ENCODE data around the gene SHBG. TPM values are rescaled to one million over a fixed set of nuclear protein-coding genes. Genes with fewer than 3 reads are reported as not detected.

Gene SHBG
- total RNA-seq, 1 experiment from 2014 or later = not detected

GRCh38 chr17:7626307-7626706 lies 3.6 kb upstream of the SHBG start:
- H3K27ac ChIP-seq (ENCODE audit: low read depth, low read length) = no peak overlapping the region
- H3K36me3 ChIP-seq (ENCODE audit: control insufficient read depth in 1 of 2, insufficient read depth in 2 of 2, low read length in 2 of 2) = no peaks in the 10 kb centered on the region
- no peaks in the 10 kb centered on the region for H4K20me1 ChIP-seq (ENCODE audit: insufficient read depth)
- TF ChIP-seq JUND (IDR thresholded peaks at IDR 0.05) (no peak), MAX (IDR thresholded peaks at IDR 0.05) (no peak), ATF3 (IDR thresholded peaks at IDR 0.05) (no peak), ELF1 (IDR thresholded peaks at IDR 0.05; ENCODE audit: borderline replicate concordance, low read depth) (no peak), ZNF274 (IDR thresholded peaks at IDR 0.05; ENCODE audit: low read depth, low read length) (no peak), YY1 (IDR thresholded peaks at IDR 0.05; ENCODE audit: extremely low read depth, insufficient replicate concordance, low read depth, low read length) (no peak), ZFX (IDR thresholded peaks at IDR 0.05) (no peak), CBX3 (IDR thresholded peaks at IDR 0.05; ENCODE audit: low read depth) (no peak), POLR2A (IDR thresholded peaks at IDR 0.05; ENCODE audit: borderline replicate concordance, extremely low read depth, insufficient read depth, insufficient read length) (no peak), CTCF (IDR thresholded peaks at IDR 0.05 in 2 of 3, conservative IDR thresholded peaks at IDR 0.05 in 1 of 3; ENCODE audit: borderline replicate concordance in 1 of 3, insufficient read depth in 1 of 3, low read depth in 2 of 3, low read length in 2 of 3) (no peak), CEBPB (IDR thresholded peaks at IDR 0.05; ENCODE audit: low read depth) (no peak), EZH2phosphoT487 (IDR thresholded peaks at IDR 0.05; ENCODE audit: borderline replicate concordance) (no peak), SP1 (IDR thresholded peaks at IDR 0.05; ENCODE audit: low read depth) (no peak), EZH2 (IDR thresholded peaks at IDR 0.05) (no peak), RAD21 (IDR thresholded peaks at IDR 0.05; ENCODE audit: low read depth) (no peak), POLR2AphosphoS5 (IDR thresholded peaks at IDR 0.05; ENCODE audit: low read depth, low read length) (no peak), SRF (IDR thresholded peaks at IDR 0.05; ENCODE audit: low read depth) (no peak), ZBTB33 (IDR thresholded peaks at IDR 0.05; ENCODE audit: extremely low read depth, insufficient replicate concordance, low read length) (no peak)
- TF ChIP-seq, protein P1, sequence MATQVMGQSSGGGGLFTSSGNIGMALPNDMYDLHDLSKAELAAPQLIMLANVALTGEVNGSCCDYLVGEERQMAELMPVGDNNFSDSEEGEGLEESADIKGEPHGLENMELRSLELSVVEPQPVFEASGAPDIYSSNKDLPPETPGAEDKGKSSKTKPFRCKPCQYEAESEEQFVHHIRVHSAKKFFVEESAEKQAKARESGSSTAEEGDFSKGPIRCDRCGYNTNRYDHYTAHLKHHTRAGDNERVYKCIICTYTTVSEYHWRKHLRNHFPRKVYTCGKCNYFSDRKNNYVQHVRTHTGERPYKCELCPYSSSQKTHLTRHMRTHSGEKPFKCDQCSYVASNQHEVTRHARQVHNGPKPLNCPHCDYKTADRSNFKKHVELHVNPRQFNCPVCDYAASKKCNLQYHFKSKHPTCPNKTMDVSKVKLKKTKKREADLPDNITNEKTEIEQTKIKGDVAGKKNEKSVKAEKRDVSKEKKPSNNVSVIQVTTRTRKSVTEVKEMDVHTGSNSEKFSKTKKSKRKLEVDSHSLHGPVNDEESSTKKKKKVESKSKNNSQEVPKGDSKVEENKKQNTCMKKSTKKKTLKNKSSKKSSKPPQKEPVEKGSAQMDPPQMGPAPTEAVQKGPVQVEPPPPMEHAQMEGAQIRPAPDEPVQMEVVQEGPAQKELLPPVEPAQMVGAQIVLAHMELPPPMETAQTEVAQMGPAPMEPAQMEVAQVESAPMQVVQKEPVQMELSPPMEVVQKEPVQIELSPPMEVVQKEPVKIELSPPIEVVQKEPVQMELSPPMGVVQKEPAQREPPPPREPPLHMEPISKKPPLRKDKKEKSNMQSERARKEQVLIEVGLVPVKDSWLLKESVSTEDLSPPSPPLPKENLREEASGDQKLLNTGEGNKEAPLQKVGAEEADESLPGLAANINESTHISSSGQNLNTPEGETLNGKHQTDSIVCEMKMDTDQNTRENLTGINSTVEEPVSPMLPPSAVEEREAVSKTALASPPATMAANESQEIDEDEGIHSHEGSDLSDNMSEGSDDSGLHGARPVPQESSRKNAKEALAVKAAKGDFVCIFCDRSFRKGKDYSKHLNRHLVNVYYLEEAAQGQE (IDR thresholded peaks at IDR 0.05; ENCODE audit: low read depth) = no peak
- no peaks in the 10 kb centered on the region for H3K9me3 ChIP-seq (ENCODE audit: control insufficient read depth in 1 of 2, insufficient read depth in 1 of 2, low read depth in 1 of 2, low read length in 2 of 2)
- no peaks in the 10 kb centered on the region for H3K9me2 ChIP-seq (ENCODE audit: insufficient read depth)
- TSS peak; percentile 85 for BruUV-seq (replicated peaks)
- DNase-seq (ENCODE audit: low read depth, low spot score) (no peak), ATAC-seq (no peak)
- ChIA-PET CTCF (interaction anchor here (2.0 to 2.5 kb wide), 2 partner anchors 12 to 61 kb away, joined by 8 to 15 read pairs; partner anchors contain the start of genes FXR2, TP53 and WRAP53), RAD21 (ENCODE audit: low non-redundant PET in 1 of 2, low total read pairs in 2 of 2, uncharacterized antibody in 2 of 2, unreplicated experiment in 2 of 2) (no interaction called here), POLR2A (interaction anchor here (0.5 to 2.2 kb wide), 4 partner anchors 9 to 361 kb away, joined by 4 to 24 read pairs (median 5); partner anchors contain the start of genes TP53 and WRAP53)
- H2AFZ ChIP-seq (ENCODE audit: low read depth, low read length, poor library complexity, severe bottlenecking) = no peak overlapping the region
- H3K4me3 ChIP-seq (replicated peaks in 1 of 2; ENCODE audit: low read depth in 1 of 2, low read length in 2 of 2) = 0 out of 4 replicates have a peak overlapping the region, but pooled peaks of 1 of the 2 experiments have one; percentile 85
- peak overlapping the region; percentile 80 for H3K4me2 ChIP-seq (ENCODE audit: low read length)
- H3K9ac ChIP-seq (ENCODE audit: low read length) = peak overlapping the region; percentile 93; the same call in 1 of the 2 replicates
- no peaks in the 10 kb centered on the region for H3K27me3 ChIP-seq (ENCODE audit: insufficient read depth, low read length)
- peaks cover 4 to 13% of the 10 kb centered on the region in 2 experiments; a peak in 3 of 4 replicates for H3K4me1 ChIP-seq (ENCODE audit: control insufficient read depth in 1 of 2, insufficient read depth in 2 of 2, low read length in 2 of 2)
- H3K79me2 ChIP-seq (ENCODE audit: insufficient read depth, low read length) = peaks cover 5% of the 10 kb centered on the region; the same call in 1 of the 2 replicates
- intact Hi-C loops (cut with micrococcal nuclease) = no loop called here
